H1 (cell line): ENCODE results near the gene HLA-E. TPM values are rescaled to one million over a fixed set of nuclear protein-coding genes. Genes with fewer than 3 reads are reported as not detected.
A peak's percentile ranks its signal among the peaks of the same experiment; 100 is the strongest.
"Not testable (repeated sequence)": the region's sequence is repeated elsewhere in the genome, so short reads cannot be mapped to it uniquely, and the experiment has no call there.

Experiments
- CTCF ChIA-PET: fragments of 300-600 bp; sonication (Branson Sonifier 250); formaldehyde crosslinking; loops from one replicate; lab custom pipeline; 2021; ENCODE audit not compliant: partially characterized antibody; lab: Charles Lee
- POLR2A ChIA-PET: fragments of 300-600 bp; sonication (Branson Sonifier 250); formaldehyde crosslinking; loops from one replicate; lab custom pipeline; 2021; ENCODE audit warnings: inconsistent platforms; ENCODE audit not compliant: partially characterized antibody; lab: Charles Lee
- DNase-seq, 2 experiments: peaks; one replicate each; pipeline versions ENCODE4 v3.0.0 to v3.0.0-alpha.2; 2010 to 2022; ENCODE audit warnings: low spot score in 2 of 2, low read depth in 1 of 2, mixed read lengths in 1 of 2
- FAIRE-seq: peaks from 2 replicates; lab custom pipeline; 2011; peaks lifted over from hg19 to GRCh38; lab: Jason Lieb, UNC
- H2AFZ ChIP-seq: 2 replicates; pipeline ENCODE4 v1.8.1; 2012; ENCODE audit warnings: low read length, inconsistent platforms
- H2AK5ac ChIP-seq: 2 replicates; pipeline ENCODE4 v1.6.1; 2013; ENCODE audit warnings: low read depth, low read length
- H2BK120ac ChIP-seq: replicated peaks from 2 replicates; pipeline ENCODE3; 2013; ENCODE audit warnings: low read depth, low read length, inconsistent platforms
- H2BK12ac ChIP-seq: 2 replicates; pipeline ENCODE4 v1.6.1; 2013; ENCODE audit warnings: low read depth, low read length
- H2BK15ac ChIP-seq: 2 replicates; pipeline ENCODE4 v1.6.1; 2013; ENCODE audit warnings: low read length
- H2BK20ac ChIP-seq: 2 replicates; pipeline ENCODE4 v1.6.1; 2013; ENCODE audit warnings: low read length
- H2BK5ac ChIP-seq: 2 replicates; pipeline ENCODE4 v1.6.1; 2013; ENCODE audit warnings: low read depth, low read length
- H3K14ac ChIP-seq: 2 replicates; pipeline ENCODE4 v1.6.1; 2013; ENCODE audit warnings: inconsistent platforms; ENCODE audit not compliant: insufficient read length
- H3K18ac ChIP-seq: 2 replicates; pipeline ENCODE4 v1.6.1; 2013; ENCODE audit warnings: low read length; ENCODE audit errors: extremely low read depth
- H3K23ac ChIP-seq: 2 replicates; pipeline ENCODE4 v1.6.1; 2013; ENCODE audit warnings: inconsistent platforms; ENCODE audit not compliant: insufficient read length
- H3K23me2 ChIP-seq: 2 replicates; pipeline ENCODE4 v1.6.1; 2013; ENCODE audit warnings: low read depth, low read length
- H3K27ac ChIP-seq: 2 replicates; pipeline ENCODE4 v1.6.1; 2011; ENCODE audit warnings: low read depth, low read length, inconsistent platforms
- H3K27me3 ChIP-seq, 4 experiments: replicated peaks in 1 of 4; 1 replicate in 1 of 4; 2 replicates in 3 of 4; pipeline versions ENCODE4 v1.6.1 to v1.8.1; 2011 to 2013; ENCODE audit warnings: low read length in 3 of 4, mild to moderate bottlenecking in 3 of 4, inconsistent platforms in 2 of 4, mixed read lengths in 2 of 4, moderate library complexity in 1 of 4; ENCODE audit not compliant: control insufficient read depth in 3 of 4, insufficient read depth in 3 of 4; ENCODE audit errors: extremely low read depth in 1 of 4
- H3K36me3 ChIP-seq, 4 experiments: 2 replicates each; pipeline versions ENCODE4 v1.6.1 to v1.8.1; 2011 to 2013; ENCODE audit warnings: mild to moderate bottlenecking in 4 of 4, low read length in 3 of 4, moderate library complexity in 2 of 4, control low read depth in 1 of 4, inconsistent platforms in 1 of 4; ENCODE audit not compliant: insufficient read depth in 4 of 4, control insufficient read depth in 2 of 4
- H3K4ac ChIP-seq: replicated peaks from 2 replicates; pipeline ENCODE3; 2013; ENCODE audit warnings: low read length, low read depth, mixed read lengths, inconsistent platforms; ENCODE audit not compliant: insufficient read length
- H3K4me1 ChIP-seq, 4 experiments: replicated peaks in 1 of 4; 1 replicate in 1 of 4; 2 replicates in 3 of 4; pipeline versions ENCODE4 v1.6.1 to v1.8.1; 2011 to 2013; ENCODE audit warnings: low read length in 3 of 4, inconsistent platforms in 2 of 4, mixed read lengths in 1 of 4; ENCODE audit not compliant: insufficient read depth in 4 of 4, control insufficient read depth in 3 of 4
- H3K4me2 ChIP-seq, 2 experiments: 2 replicates each; pipeline versions ENCODE4 v1.6.1 to v1.8.1; 2011 to 2013; ENCODE audit warnings: low read depth in 2 of 2, low read length in 2 of 2, control low read depth in 1 of 2, inconsistent platforms in 1 of 2, mild to moderate bottlenecking in 1 of 2; ENCODE audit not compliant: insufficient read depth in 1 of 2
- H3K4me3 ChIP-seq, 4 experiments: fragments of 200-600, 300-600 bp in 1 of 4; sonication (generic), shearing (Covaris generic), sonication (Bioruptor Twin) in 1 of 4; 2 replicates each; pipeline versions ENCODE4 v1.5.1 to v1.8.1; 2011 to 2016; ENCODE audit warnings: low read length in 4 of 4, low read depth in 3 of 4, control low read depth in 2 of 4, inconsistent platforms in 2 of 4, mild to moderate bottlenecking in 2 of 4, mixed read lengths in 1 of 4, moderate library complexity in 1 of 4; ENCODE audit not compliant: insufficient read depth in 2 of 4; ENCODE audit errors: extremely low read depth in 1 of 4
- H3K56ac ChIP-seq: replicated peaks from 2 replicates; pipeline ENCODE3; 2013; ENCODE audit warnings: low read depth, mild to moderate bottlenecking, mixed read lengths, low read length, inconsistent platforms; ENCODE audit not compliant: insufficient read length
- H3K79me1 ChIP-seq: 2 replicates; pipeline ENCODE4 v1.6.1; 2013; ENCODE audit warnings: low read depth, low read length, control low read depth
- H3K79me2 ChIP-seq, 2 experiments: 2 replicates each; pipeline versions ENCODE4 v1.6.1 to v1.8.1; 2012 to 2013; ENCODE audit warnings: low read length in 2 of 2, mild to moderate bottlenecking in 2 of 2, inconsistent platforms in 1 of 2; ENCODE audit not compliant: insufficient read depth in 2 of 2, control insufficient read depth in 1 of 2
- H3K9ac ChIP-seq, 4 experiments: replicated peaks in 1 of 4; 1 replicate in 1 of 4; 2 replicates in 3 of 4; pipeline versions ENCODE4 v1.6.1 to v1.8.1; 2011 to 2013; ENCODE audit warnings: low read depth in 3 of 4, low read length in 3 of 4, control low read depth in 2 of 4, mild to moderate bottlenecking in 2 of 4, moderate library complexity in 2 of 4, inconsistent platforms in 1 of 4; ENCODE audit errors: extremely low read depth in 1 of 4
- H3K9me3 ChIP-seq, 2 experiments: 2 replicates each; pipeline versions ENCODE4 v1.6.1 to v1.8.1; 2012 to 2013; ENCODE audit warnings: mild to moderate bottlenecking in 2 of 2, moderate library complexity in 2 of 2, control low read depth in 1 of 2, inconsistent platforms in 1 of 2, low read depth in 1 of 2, low read length in 1 of 2, mixed read lengths in 1 of 2; ENCODE audit not compliant: insufficient read depth in 2 of 2
- H4K20me1 ChIP-seq, 2 experiments: replicated peaks in 1 of 2; 2 replicates each; pipeline versions ENCODE3 to v1.8.1; 2011 to 2013; ENCODE audit warnings: inconsistent platforms in 2 of 2, low read length in 2 of 2, mild to moderate bottlenecking in 1 of 2; ENCODE audit not compliant: insufficient read depth in 2 of 2, control insufficient read depth in 1 of 2
- H4K5ac ChIP-seq: 2 replicates; pipeline ENCODE4 v1.6.1; 2013; ENCODE audit warnings: low read length, low read depth, mixed read lengths, inconsistent platforms; ENCODE audit not compliant: insufficient read length
- H4K8ac ChIP-seq: 2 replicates; pipeline ENCODE4 v1.8.0; 2013; ENCODE audit warnings: mild to moderate bottlenecking, moderate library complexity, low read length, inconsistent platforms; ENCODE audit not compliant: insufficient read depth; ENCODE audit errors: extremely low read depth
- H4K91ac ChIP-seq: replicated peaks from 2 replicates; pipeline ENCODE3; 2013; ENCODE audit warnings: low read length, mixed read lengths, inconsistent platforms; ENCODE audit not compliant: insufficient read length
- WGBS, 2 experiments: shearing (Covaris generic) in 1 of 2; methylation state at CpG; one replicate each; pipeline versions ENCODE4 v1.1.6 to v1.1.7; 2013 to 2015; ENCODE audit warnings: low lambda C conversion rate in 2 of 2, mixed read lengths in 2 of 2, inconsistent platforms in 1 of 2, low coverage in 1 of 2, missing lambda C conversion rate in 1 of 2; ENCODE audit not compliant: insufficient replicate concordance in 2 of 2, insufficient coverage in 1 of 2, insufficient read length in 1 of 2; ENCODE audit errors: extremely low coverage in 1 of 2, missing lambda C conversion rate in 1 of 2; 5-methylcytosine and 5-hydroxymethylcytosine counted together
- polyA plus RNA-seq, 7 experiments: library from polyadenylated mRNA; depleted of rRNA in 3 of 7; stranded (reverse) in 5 of 7; unstranded in 2 of 7; fragments of >200 nt in 5 of 7; fragments of 200-250 nt in 2 of 7; gene quantifications; 1 replicate in 5 of 7; 2 replicates in 1 of 7; 4 replicates in 1 of 7; pipeline versions ENCODE4 v1.2.1 to v1.2.3, GENCODE V29; 2011 to 2013; ENCODE audit warnings: missing spikeins in 2 of 7, mixed read lengths in 2 of 7
- total RNA-seq: library from RNA; stranded (reverse); fragmentation: NEBNext Ultra II Directional; extraction: Animal tissue kit (Norgen Biotek cat#: 25700); gene quantifications from 2 replicates; pipeline ENCODE4 v1.2.1, GENCODE V29; 2021

The HLA-E gene
- total and polyA plus RNA-seq, 2 of the 8 experiments (the other 6 are each of a cell fraction or from before 2014, with no cell fraction given), result 20.2 to 28.0 TPM

GRCh38 chr6:30516754-30517076 is 27.4 kb downstream of the HLA-E start:
- not testable (repeated sequence) for H3K23me2 ChIP-seq, H3K79me1 ChIP-seq, FAIRE-seq, H3K56ac ChIP-seq, H4K91ac ChIP-seq, H3K23ac ChIP-seq, H4K8ac ChIP-seq, H2BK15ac ChIP-seq, H4K20me1 ChIP-seq, H2BK120ac ChIP-seq, H2BK20ac ChIP-seq, H3K18ac ChIP-seq, DNase-seq, H2AK5ac ChIP-seq, H3K14ac ChIP-seq, H3K4me1 ChIP-seq, H3K27me3 ChIP-seq, H3K4ac ChIP-seq, H3K27ac ChIP-seq, H2BK12ac ChIP-seq, H3K9me3 ChIP-seq, H3K79me2 ChIP-seq, H3K36me3 ChIP-seq, H3K9ac ChIP-seq
- peak overlapping the region; percentile 28 for H4K5ac ChIP-seq
- peak overlapping the region; percentile 70 to 72 for H3K4me2 ChIP-seq
- H3K4me3 ChIP-seq, result peak overlapping the region; percentile 41 to 58 (median 56); a peak in 6 of 8 replicates
- POLR2A ChIA-PET, result interaction anchor here (0.7 to 0.8 kb wide), 2 partner anchors 71 to 102 kb away, joined by 3 to 4 read pairs; no protein-coding TSS in a partner anchor
- peak overlapping the region; percentile 67 for H2BK5ac ChIP-seq
- 0 out of 2 replicates have a peak overlapping the region, but pooled peaks have one; percentile 47 for H2AFZ ChIP-seq
- WGBS, 2 experiments, result 79% methylated on average over 9 of the region's 9 CpGs; no CpG with 5 or more reads in 1 of the 2 experiments
- CTCF ChIA-PET, result interaction anchor here (0.9 to 1.2 kb wide), 3 partner anchors 15 to 34 kb away, joined by 3 read pairs; no protein-coding TSS in a partner anchor
